Raji (cell line): ENCODE results near the gene WDR18.
A peak's percentile ranks its signal among the peaks of the same experiment; 100 is the strongest.

Source experiments
- POLR2A ChIP-seq: IDR thresholded peaks from 2 replicates; pipeline ENCODE4 v1.6.1; 2011; ENCODE audit warnings: low read depth, low read length, control low read depth; ENCODE audit not compliant: insufficient read depth

WDR18 gene

GRCh38 chr19:1014161-1015060, 30.3 kb downstream of the WDR18 start:
- no peak for TF ChIP-seq POLR2A

GRCh38 chr19:1015061-1015781, 31.1 kb downstream of the WDR18 start:
- TF ChIP-seq POLR2A = no peak

DNA sequence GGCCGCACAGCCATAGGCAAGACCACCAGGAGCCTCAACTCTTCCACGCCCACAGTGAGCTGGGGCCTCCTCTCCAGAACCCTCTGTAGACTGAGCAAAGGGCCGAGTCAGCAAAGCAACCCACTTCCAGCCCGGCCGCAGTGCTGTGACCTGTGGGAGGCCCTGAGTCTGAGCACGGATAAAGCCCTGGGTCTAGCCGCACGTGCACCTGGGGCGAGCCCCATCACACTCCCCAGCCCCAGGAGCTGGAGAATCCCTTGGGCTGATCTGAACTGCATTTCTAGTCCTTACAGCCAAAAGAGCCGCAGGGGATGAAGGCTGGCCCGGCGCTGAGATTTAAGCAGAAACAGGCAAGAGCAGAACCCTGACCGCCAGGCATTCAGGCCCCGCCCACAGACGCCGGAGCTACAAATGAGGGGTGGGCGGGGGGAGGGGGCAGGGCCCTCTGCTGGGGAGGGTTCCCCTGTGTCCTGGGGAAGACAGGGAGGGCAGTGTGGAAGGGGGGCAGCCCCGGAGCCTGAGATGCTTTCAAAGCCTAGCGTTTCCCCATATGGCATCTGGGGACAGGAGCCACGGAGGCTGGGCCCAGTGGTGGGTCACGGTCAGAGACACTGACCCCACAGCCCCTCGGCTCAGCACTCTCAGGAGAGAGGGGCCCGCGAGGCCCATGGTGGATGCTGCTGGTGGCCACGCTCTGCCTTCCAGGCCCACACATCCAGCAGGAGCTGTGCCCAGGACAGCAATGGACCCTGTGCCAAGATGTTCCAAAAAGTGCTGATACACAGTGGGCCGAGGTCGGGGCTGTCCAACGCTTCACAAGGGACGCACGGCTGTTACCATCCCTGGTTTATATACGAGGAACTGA, 31.9 kb downstream of the WDR18 start:
- no peak for TF ChIP-seq POLR2A

GRCh38 chr19:1016647-1017114, 32.5 kb downstream of the WDR18 start:
- TF ChIP-seq POLR2A = no peak

GRCh38 chr19:1017115-1017905, 33.2 kb downstream of the WDR18 start:
- no peak for TF ChIP-seq POLR2A

GRCh38 chr19:1017906-1018305, 33.8 kb downstream of the WDR18 start:
- TF ChIP-seq POLR2A = no peak

DNA sequence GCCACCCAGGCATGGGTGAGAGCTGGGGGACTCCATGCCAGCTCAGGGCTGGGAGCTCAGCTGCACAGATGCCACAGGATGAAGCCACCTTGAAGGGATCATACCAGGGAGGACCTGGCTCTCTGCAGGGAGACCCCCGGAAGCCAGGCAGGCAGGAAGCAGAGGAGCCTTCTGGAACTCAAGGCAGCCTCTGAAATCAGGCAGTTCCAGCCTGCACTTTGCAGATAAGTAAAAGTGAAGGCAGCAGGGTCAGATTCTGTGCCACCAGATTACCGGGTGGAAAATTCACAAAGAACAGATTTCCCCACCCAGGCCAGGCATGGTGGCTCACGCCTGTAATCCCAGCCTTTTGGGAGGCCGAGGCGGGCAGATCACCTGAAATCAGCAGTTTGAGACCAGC, 34.2 kb downstream of the WDR18 start:
- no peak for TF ChIP-seq POLR2A

DNA sequence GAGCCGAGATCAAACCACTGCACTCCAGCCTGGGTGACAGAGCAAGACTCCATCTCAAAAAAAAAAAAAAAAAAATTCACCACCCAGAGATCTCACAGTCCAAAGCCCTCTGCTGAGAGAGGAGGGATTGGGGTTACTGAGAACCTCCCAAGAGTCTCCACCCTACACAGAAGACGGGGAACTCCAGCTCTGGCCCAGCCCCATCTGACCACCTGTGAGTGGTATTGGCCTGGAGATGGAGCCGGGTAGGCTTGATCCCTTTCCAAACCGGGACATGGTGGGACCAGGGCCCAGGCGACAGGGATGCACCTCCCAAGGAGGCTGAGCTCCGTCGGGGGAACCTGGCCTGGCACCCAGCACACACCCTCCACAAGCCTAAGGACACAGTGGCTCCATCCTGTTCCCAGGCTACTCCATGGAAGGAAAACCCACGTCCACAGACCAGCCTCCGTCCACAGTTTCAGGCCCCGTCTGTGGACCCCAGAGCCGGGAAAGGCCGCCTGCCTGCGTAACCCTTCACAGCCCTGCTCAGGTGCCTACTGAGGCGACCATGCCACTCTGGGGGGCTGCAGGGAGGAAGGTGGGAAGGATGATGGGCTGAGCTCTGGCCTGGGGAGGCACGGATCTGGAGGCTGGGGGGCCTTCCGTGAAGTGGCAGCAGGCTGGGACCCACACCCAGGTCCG, 34.9 kb downstream of the WDR18 start:
- no peak for TF ChIP-seq POLR2A

DNA sequence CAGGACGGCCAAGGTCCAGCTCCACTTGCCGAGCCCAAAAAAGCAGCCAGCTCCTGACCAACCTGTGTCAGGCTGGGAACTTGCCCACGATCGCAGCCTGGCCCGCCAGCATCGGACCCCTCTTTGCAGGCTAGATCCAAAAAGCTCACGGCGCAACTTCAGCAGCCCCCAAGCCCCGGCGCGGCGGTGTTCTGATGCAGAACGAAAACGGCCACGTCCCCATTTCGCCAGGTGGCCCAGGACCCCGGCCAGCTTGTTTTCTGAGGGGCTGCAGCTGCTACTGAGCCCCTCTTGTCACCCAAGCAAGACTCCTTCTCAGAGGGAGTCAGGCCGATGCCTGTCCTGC, 35.4 kb downstream of the WDR18 start:
- TF ChIP-seq POLR2A = no peak

- TF ChIP-seq POLR2A = no peak
These were observed 36.1 kb downstream of the WDR18 start for GRCh38 chr19:1019980-1020867.

DNA sequence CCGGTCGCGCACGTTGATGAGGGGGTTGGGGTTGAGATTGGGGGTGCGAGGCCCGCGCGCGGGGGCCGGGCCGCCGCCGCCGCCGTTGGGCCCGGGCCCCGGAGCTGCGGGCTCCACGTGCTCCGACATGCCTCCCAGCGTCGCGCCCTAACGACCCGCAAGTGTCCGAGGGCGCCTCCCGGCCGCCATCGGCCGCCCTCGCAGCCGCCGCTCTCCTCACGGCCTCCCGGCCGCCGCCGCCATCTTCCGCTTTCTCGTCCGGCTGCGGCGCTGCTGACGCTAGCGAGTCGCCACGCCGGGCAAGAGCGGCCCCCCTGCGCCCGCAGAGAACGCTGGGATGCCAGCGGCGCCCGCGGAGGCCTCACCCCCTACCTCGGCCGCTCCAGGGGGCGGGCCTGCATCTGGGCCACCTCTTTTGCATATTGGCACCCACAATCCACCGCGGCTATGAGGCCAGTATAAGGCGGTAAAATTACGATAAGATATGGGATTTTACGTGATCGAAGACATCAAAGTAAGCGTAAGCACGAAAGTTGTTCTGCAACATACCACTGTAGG, 36.8 kb downstream of the WDR18 start, which contains the start of gene TMEM259:
Gene TMEM259, minus strand, starts transcription at position 256 of the 558 bp plus-strand sequence. Its CDS starts 127 bp downstream, at position 129.
- TF ChIP-seq POLR2A = peak; percentile 57

GRCh38 chr19:1025960-1026782, 42.0 kb downstream of the WDR18 start, which contains the start of gene CNN2:
Gene CNN2 (plus strand): TSS chr19:1026608. CDS start chr19:1026662, 54 bp downstream.
- peak; percentile 71 for TF ChIP-seq POLR2A
